H1 (cell line): ENCODE data around the gene DCAF6.

Experiments used
- EGR1 ChIP-seq: IDR thresholded peaks from 2 replicates; pipeline ENCODE4 v1.6.1; 2011; ENCODE audit warnings: low read depth, low read length, borderline replicate concordance
- EZH2 ChIP-seq: fragments of 200-600 bp; sonication (generic); IDR thresholded peaks from 2 replicates; pipeline ENCODE4 v1.7.1; 2012; ENCODE audit warnings: low read depth, mild to moderate bottlenecking, moderate library complexity, low read length, inconsistent platforms; ENCODE audit not compliant: severe bottlenecking
- GTF2F1 ChIP-seq: IDR thresholded peaks from 2 replicates; pipeline ENCODE4 v1.6.1; 2012; ENCODE audit warnings: low read depth, low read length, improper control_type of control experiment, borderline replicate concordance
- POLR2AphosphoS5 ChIP-seq: IDR thresholded peaks from 2 replicates; pipeline ENCODE4 v1.6.1; 2011; ENCODE audit warnings: low read depth, low read length
- RFX5 ChIP-seq: IDR thresholded peaks from 2 replicates; pipeline ENCODE4 v1.6.1; 2011; ENCODE audit warnings: low read depth, low read length, improper control_type of control experiment, borderline replicate concordance
- RNF2 ChIP-seq: fragments of 200-900, 300-1000 bp; sonication (generic); IDR thresholded peaks from 2 replicates; pipeline ENCODE4 v1.7.1; 2016; ENCODE audit warnings: borderline replicate concordance, low read depth, mild to moderate bottlenecking, antibody characterized with exemption, low read length; ENCODE audit not compliant: poor library complexity, severe bottlenecking; ENCODE audit errors: missing control alignments
- TAF1 ChIP-seq: IDR thresholded peaks from 2 replicates; pipeline ENCODE4 v1.6.1; 2011; ENCODE audit warnings: mild to moderate bottlenecking, low read depth, low read length
- TF ChIP-seq, protein P1 (sequence below), 3 experiments: IDR thresholded peaks; 1 replicate in 2 of 3; 2 replicates in 1 of 3; pipeline versions ENCODE4 v1.5.1 to v1.6.1; 2011; ENCODE audit warnings: low read length in 3 of 3, mild to moderate bottlenecking in 3 of 3, inconsistent platforms in 2 of 3, low read depth in 1 of 3, moderate library complexity in 1 of 3; ENCODE audit not compliant: insufficient read depth in 1 of 3; ENCODE audit errors: control extremely low read depth in 1 of 3
- TF ChIP-seq, protein P2 (sequence below): IDR thresholded peaks from 2 replicates; pipeline ENCODE4 v1.6.1; 2011; ENCODE audit warnings: low read length, improper control_type of control experiment

DNA sequence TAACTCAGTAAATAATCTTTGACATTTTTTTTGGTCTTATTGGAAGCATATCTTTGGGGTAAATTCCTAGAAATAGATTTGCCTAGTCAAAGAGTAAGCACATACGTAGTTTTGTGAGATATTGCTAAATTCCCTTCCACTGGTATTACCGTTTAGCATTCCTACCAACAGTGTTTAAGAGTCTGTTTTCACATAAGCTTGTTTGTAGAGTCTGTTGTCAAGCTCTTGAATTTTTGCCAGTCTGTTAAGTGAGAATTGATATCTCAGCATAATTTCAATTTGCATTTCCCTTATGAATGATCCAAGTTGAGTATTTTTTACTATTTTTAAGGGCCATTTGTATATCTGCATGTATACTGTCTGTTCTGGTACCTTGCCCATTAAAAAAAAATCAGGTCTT, 37.3 kb downstream of the DCAF6 start:
- TF ChIP-seq RNF2 (no peak), POLR2AphosphoS5 (no peak), TAF1 (no peak), EZH2 (no peak), RFX5 (no peak), EGR1 (no peak), GTF2F1 (no peak)
- TF ChIP-seq, protein P1, sequence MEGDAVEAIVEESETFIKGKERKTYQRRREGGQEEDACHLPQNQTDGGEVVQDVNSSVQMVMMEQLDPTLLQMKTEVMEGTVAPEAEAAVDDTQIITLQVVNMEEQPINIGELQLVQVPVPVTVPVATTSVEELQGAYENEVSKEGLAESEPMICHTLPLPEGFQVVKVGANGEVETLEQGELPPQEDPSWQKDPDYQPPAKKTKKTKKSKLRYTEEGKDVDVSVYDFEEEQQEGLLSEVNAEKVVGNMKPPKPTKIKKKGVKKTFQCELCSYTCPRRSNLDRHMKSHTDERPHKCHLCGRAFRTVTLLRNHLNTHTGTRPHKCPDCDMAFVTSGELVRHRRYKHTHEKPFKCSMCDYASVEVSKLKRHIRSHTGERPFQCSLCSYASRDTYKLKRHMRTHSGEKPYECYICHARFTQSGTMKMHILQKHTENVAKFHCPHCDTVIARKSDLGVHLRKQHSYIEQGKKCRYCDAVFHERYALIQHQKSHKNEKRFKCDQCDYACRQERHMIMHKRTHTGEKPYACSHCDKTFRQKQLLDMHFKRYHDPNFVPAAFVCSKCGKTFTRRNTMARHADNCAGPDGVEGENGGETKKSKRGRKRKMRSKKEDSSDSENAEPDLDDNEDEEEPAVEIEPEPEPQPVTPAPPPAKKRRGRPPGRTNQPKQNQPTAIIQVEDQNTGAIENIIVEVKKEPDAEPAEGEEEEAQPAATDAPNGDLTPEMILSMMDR (IDR thresholded peaks at IDR 0.05; ENCODE audit: control extremely low read depth in 1 of 3, insufficient read depth in 1 of 3, low read depth in 1 of 3, low read length in 3 of 3): no peak
- TF ChIP-seq, protein P2, sequence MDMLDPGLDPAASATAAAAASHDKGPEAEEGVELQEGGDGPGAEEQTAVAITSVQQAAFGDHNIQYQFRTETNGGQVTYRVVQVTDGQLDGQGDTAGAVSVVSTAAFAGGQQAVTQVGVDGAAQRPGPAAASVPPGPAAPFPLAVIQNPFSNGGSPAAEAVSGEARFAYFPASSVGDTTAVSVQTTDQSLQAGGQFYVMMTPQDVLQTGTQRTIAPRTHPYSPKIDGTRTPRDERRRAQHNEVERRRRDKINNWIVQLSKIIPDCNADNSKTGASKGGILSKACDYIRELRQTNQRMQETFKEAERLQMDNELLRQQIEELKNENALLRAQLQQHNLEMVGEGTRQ: no peak
